Activated CD4-positive, alpha-beta T cell treated with anti-CD3 and anti-CD28 coated beads, Interleukin-2, amount 50 U/mL, for 24 hours (primary cell): ENCODE results near the gene MRPL55.

Experiments
- DNase-seq, 2 donors: peaks; one replicate each; pipeline ENCODE4 v3.0.0-alpha.2; 2020; ENCODE audit warnings: low read depth in 1 of 2, low spot score in 1 of 2

MRPL55 gene

GRCh38 chr1:228109073-228109961, at the start of gene MRPL55:
TSS of gene MRPL55 (minus strand) at chr1:228109299. CDS start at chr1:228108260, 1,039 bp downstream.
- DNase-seq, result peak; percentile 95 to 99

GRCh38 chr1:228158151-228159007, 49.3 kb upstream of the MRPL55 start:
- DNase-seq, result no peak

GRCh38 chr1:228157729-228158126, 48.6 kb upstream of the MRPL55 start:
- DNase-seq, result no peak

GRCh38 chr1:228156941-228157728, 48.0 kb upstream of the MRPL55 start:
- no peak for DNase-seq

GRCh38 chr1:228156515-228156881, 47.4 kb upstream of the MRPL55 start:
- no peak for DNase-seq

GRCh38 chr1:228155596-228156514, 46.8 kb upstream of the MRPL55 start:
- no peak for DNase-seq

GRCh38 chr1:228154670-228155571, 45.8 kb upstream of the MRPL55 start:
- peak in 1 of 2 donors; percentile 27 for DNase-seq

- no peak for DNase-seq
These were observed 45.0 kb upstream of the MRPL55 start for GRCh38 chr1:228154021-228154669.

GRCh38 chr1:228152918-228153258, 43.8 kb upstream of the MRPL55 start:
- DNase-seq, result no peak

GRCh38 chr1:228152097-228152917, 43.2 kb upstream of the MRPL55 start:
- DNase-seq, result no peak

GRCh38 chr1:228151180-228151925, 42.3 kb upstream of the MRPL55 start:
- no peak for DNase-seq

- no peak for DNase-seq
These were observed 41.5 kb upstream of the MRPL55 start for GRCh38 chr1:228150461-228151179.

GRCh38 chr1:228150120-228150460, 41.0 kb upstream of the MRPL55 start:
- DNase-seq, result no peak

GRCh38 chr1:228149406-228150119, 40.5 kb upstream of the MRPL55 start, which contains the start of gene GJC2:
TSS of gene GJC2 (plus strand) at chr1:228149930. CDS start at chr1:228157759, 7,829 bp downstream.
- DNase-seq, result no peak

GRCh38 chr1:228148935-228149405, 39.9 kb upstream of the MRPL55 start:
- no peak for DNase-seq
